CD4-positive, alpha-beta T cell (primary cell): ENCODE results near the gene SNTB2. TPM values are rescaled to one million over a fixed set of nuclear protein-coding genes. Genes with fewer than 3 reads are reported as not detected.

ENCODE experiments used
- ATAC-seq: fragments of 200-7000 bp; cut with Tn5 transposase; one replicate; pipeline ENCODE4 v1.10.0; 2022; ENCODE audit warnings: mild to moderate bottlenecking; ENCODE audit not compliant: poor library complexity
- CTCF ChIA-PET: fragments of 350-600 bp; sonication (Branson Sonifier 250); formaldehyde crosslinking; loops from one replicate; lab custom pipeline; 2021; ENCODE audit warnings: antibody characterized with exemption, inconsistent platforms; lab: Charles Lee
- POLR2A ChIA-PET: fragments of 350-600 bp; sonication (Branson Sonifier 250); formaldehyde crosslinking; loops from one replicate; lab custom pipeline; 2021; ENCODE audit warnings: antibody characterized with exemption, inconsistent platforms; lab: Charles Lee
- DNase-seq, 14 experiments: peaks; one replicate each; pipeline ENCODE4 v3.0.0-alpha.2; 2013 to 2020; ENCODE audit warnings: mixed read lengths in 2 of 14
- H3K27ac ChIP-seq, 2 donors: one replicate each; pipeline versions ENCODE4 v1.5.1 to v1.7.0; 2013; ENCODE audit warnings: low read length in 2 of 2, low read depth in 1 of 2, mild to moderate bottlenecking in 1 of 2
- H3K27me3 ChIP-seq, 2 experiments: 1 replicate in 1 of 2; 2 replicates in 1 of 2; pipeline versions ENCODE4 v1.6.1 to v1.7.0; 2013; ENCODE audit warnings: low read length in 2 of 2, control low read depth in 1 of 2, mild to moderate bottlenecking in 1 of 2, moderate library complexity in 1 of 2; ENCODE audit not compliant: insufficient read depth in 2 of 2, control insufficient read depth in 1 of 2
- H3K36me3 ChIP-seq: one replicate; pipeline ENCODE4 v1.6.1; 2013; ENCODE audit warnings: low read length, control low read depth; ENCODE audit not compliant: insufficient read depth
- H3K4me1 ChIP-seq: one replicate; pipeline ENCODE4 v1.6.1; 2013; ENCODE audit warnings: low read length, control low read depth; ENCODE audit not compliant: insufficient read depth
- H3K4me3 ChIP-seq: one replicate; pipeline ENCODE4 v1.5.1; 2013; ENCODE audit warnings: mild to moderate bottlenecking, low read length, moderate library complexity
- H3K9me3 ChIP-seq, 2 experiments: 1 replicate in 1 of 2; 2 replicates in 1 of 2; pipeline versions ENCODE4 v1.6.1 to v1.7.0; 2013; ENCODE audit warnings: low read length in 2 of 2, mild to moderate bottlenecking in 2 of 2, control low read depth in 1 of 2, moderate library complexity in 1 of 2; ENCODE audit not compliant: control insufficient read depth in 1 of 2, insufficient read depth in 1 of 2
- H3K27ac Mint-ChIP-seq: one replicate; pipeline ENCODE4 v1.8.0; 2020; ENCODE audit warnings: mixed read lengths
- H3K27me3 Mint-ChIP-seq: one replicate; pipeline ENCODE4 v1.8.0; 2021; ENCODE audit warnings: mixed read lengths
- H3K36me3 Mint-ChIP-seq: one replicate; pipeline ENCODE4 v1.8.0; 2021; ENCODE audit warnings: low read depth, mixed read lengths
- H3K4me1 Mint-ChIP-seq: one replicate; pipeline ENCODE4 v1.8.0; 2021; ENCODE audit warnings: low read depth, mixed read lengths
- H3K4me3 Mint-ChIP-seq: one replicate; pipeline ENCODE4 v1.8.0; 2020; ENCODE audit warnings: mild to moderate bottlenecking, mixed read lengths
- H3K9me3 Mint-ChIP-seq: one replicate; pipeline ENCODE4 v1.8.0; 2020; ENCODE audit warnings: mixed read lengths
- CTCF ChIP-seq: fragments of 200-600 bp; IDR thresholded peaks from one replicate; pipeline ENCODE4 v1.8.0; 2022; ENCODE audit warnings: antibody characterized with exemption, mild to moderate bottlenecking
- intact Hi-C, 2 experiments: fragments of 100-400 bp; cut with DNase I in 1 of 2; cut with micrococcal nuclease in 1 of 2; formaldehyde crosslinking; loops; one replicate each; pipeline versions ENCODE4 v1.15.1 to v1.9.0; 2023 to 2025; cut with DNase I, micrococcal nuclease
- total RNA-seq, 174 experiments: library from RNA in 2 of 174; stranded (reverse) in 2 of 174; gene quantifications; one replicate each; pipeline ENCODE4 v1.2.3 and lab custom pipeline; 2021 to 2026

The SNTB2 gene
- total RNA-seq, 2 experiments from 2014 or later, result 10.1 to 11.4 TPM

DNA sequence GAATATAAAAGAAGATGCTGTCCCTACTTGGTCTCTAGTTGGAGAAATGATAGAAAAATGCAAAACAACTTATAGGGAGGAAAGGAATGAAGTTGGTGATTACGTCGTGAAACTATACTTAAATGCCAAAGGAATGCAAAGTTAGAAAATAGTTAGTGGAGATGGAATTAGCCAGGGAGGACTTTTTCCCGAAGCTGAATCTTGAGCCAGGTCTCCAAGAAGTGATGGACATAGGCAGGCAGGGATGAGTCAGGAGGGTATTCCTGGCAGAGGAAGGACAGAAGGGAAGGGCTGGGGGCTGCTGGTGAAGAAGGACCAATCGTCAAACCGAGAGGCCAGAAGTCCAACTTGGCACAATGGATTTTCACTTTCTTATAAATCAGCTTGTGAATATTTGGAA is 1.8 kb downstream of the SNTB2 start:
- peak overlapping the region; percentile 81 for H3K4me3 ChIP-seq
- peak overlapping the region; percentile 68 for H3K27ac Mint-ChIP-seq
- no peaks in the 10 kb centered on the region for H3K27me3 Mint-ChIP-seq
- H3K36me3 ChIP-seq, result no peaks in the 10 kb centered on the region
- peak overlapping the region; percentile 93 for H3K4me3 Mint-ChIP-seq
- H3K4me1 Mint-ChIP-seq, result peaks cover 51% of the 10 kb centered on the region
- H3K27ac ChIP-seq, result no peak overlapping the region
- H3K27me3 ChIP-seq, result no peaks in the 10 kb centered on the region
- intact Hi-C loops, result loop anchor here (1.0 to 10.0 kb wide), 4 partner anchors 99 to 954 kb away; partner anchors contain the start of genes ESRP2 (in 1 of the 2), NFAT5 (in 1 of the 2) and VPS4A (in 1 of the 2)
- H3K4me1 ChIP-seq, result peaks cover 54% of the 10 kb centered on the region
- peaks cover 13% of the 10 kb centered on the region for H3K36me3 Mint-ChIP-seq
- no peaks in the 10 kb centered on the region for H3K9me3 Mint-ChIP-seq
- ChIA-PET CTCF (interaction anchor here (1.3 kb wide), 1 partner anchor 13 kb away, joined by 3 read pairs; no protein-coding TSS in a partner anchor), POLR2A (interaction anchor here (0.6 to 3.2 kb wide), 11 partner anchors 10 to 344 kb away, joined by 3 to 20 read pairs (median 3); partner anchors contain the start of gene PDF)
- ATAC-seq, result no peak
- no peak for TF ChIP-seq CTCF
- H3K9me3 ChIP-seq, result no peaks in the 10 kb centered on the region
- DNase-seq, result no peak

GRCh38 chr16:69190046-69190588 is 3.2 kb downstream of the SNTB2 start:
- Mint-ChIP-seq H3K27ac (peak overlapping the region; percentile 60), H3K36me3 (peaks cover 13% of the 10 kb centered on the region), H3K9me3 (no peaks in the 10 kb centered on the region), H3K4me1 (peaks cover 47% of the 10 kb centered on the region), H3K27me3 (no peaks in the 10 kb centered on the region), H3K4me3 (peak overlapping the region; percentile 55)
- Histone ChIP-seq H3K27ac (no peak overlapping the region), H3K27me3 (no peaks in the 10 kb centered on the region), H3K4me1 (peaks cover 48% of the 10 kb centered on the region), H3K4me3 (no peak overlapping the region), H3K36me3 (no peaks in the 10 kb centered on the region), H3K9me3 (no peaks in the 10 kb centered on the region)
- DNase-seq (no peak), ATAC-seq (no peak)
- TF ChIP-seq CTCF, result no peak
- POLR2A ChIA-PET, result interaction anchor here (0.6 to 1.0 kb wide), 3 partner anchors 24 to 254 kb away, joined by 3 read pairs; no protein-coding TSS in a partner anchor
- CTCF ChIA-PET, result no interaction called here
- intact Hi-C loops, result no loop called here

DNA sequence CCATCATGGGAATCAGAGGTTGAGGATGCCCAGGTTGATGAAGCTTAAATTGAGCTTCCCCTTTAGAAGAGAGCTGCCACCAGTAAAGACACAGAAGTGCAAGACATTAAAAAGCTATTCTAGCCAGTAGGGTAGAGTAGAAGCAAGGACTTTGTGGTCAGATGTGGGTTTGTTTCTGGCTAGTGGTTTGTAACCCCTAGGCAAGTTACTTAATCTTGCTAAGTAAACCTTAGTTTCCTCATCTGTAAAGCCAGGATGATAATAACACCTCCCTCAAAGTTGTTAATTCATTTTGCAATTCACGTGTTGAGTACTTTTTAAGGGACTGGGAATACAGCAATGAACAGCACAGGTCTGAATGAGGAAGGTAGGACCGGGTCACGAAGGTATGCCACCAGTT is 3.6 kb downstream of the SNTB2 start:
- ChIA-PET CTCF (interaction anchor here (0.7 kb wide), 1 partner anchor 53 kb away, joined by 3 read pairs; no protein-coding TSS in a partner anchor), POLR2A (interaction anchor here (0.6 to 1.0 kb wide), 3 partner anchors 24 to 254 kb away, joined by 3 read pairs; no protein-coding TSS in a partner anchor)
- no peak overlapping the region for H3K27ac ChIP-seq
- Mint-ChIP-seq H3K27ac (peak overlapping the region; percentile 60), H3K27me3 (no peaks in the 10 kb centered on the region), H3K4me1 (peaks cover 47% of the 10 kb centered on the region), H3K36me3 (peaks cover 13% of the 10 kb centered on the region), H3K9me3 (no peaks in the 10 kb centered on the region), H3K4me3 (peak overlapping the region; percentile 55)
- ATAC-seq, result no peak
- no peaks in the 10 kb centered on the region for H3K9me3 ChIP-seq
- H3K4me1 ChIP-seq, result peaks cover 43% of the 10 kb centered on the region
- no peak for DNase-seq
- H3K27me3 ChIP-seq, result no peaks in the 10 kb centered on the region
- no peak for TF ChIP-seq CTCF
- intact Hi-C loops, result no loop called here
- no peak overlapping the region for H3K4me3 ChIP-seq
- H3K36me3 ChIP-seq, result no peaks in the 10 kb centered on the region
